ENCODE measurements around the gene RAN.
A peak's percentile ranks its signal among the peaks of the same experiment; 100 is the strongest.
"Not testable (repeated sequence)": the region's sequence is repeated elsewhere in the genome, so short reads cannot be mapped to it uniquely, and the experiment has no call there.

The RAN gene

DNA sequence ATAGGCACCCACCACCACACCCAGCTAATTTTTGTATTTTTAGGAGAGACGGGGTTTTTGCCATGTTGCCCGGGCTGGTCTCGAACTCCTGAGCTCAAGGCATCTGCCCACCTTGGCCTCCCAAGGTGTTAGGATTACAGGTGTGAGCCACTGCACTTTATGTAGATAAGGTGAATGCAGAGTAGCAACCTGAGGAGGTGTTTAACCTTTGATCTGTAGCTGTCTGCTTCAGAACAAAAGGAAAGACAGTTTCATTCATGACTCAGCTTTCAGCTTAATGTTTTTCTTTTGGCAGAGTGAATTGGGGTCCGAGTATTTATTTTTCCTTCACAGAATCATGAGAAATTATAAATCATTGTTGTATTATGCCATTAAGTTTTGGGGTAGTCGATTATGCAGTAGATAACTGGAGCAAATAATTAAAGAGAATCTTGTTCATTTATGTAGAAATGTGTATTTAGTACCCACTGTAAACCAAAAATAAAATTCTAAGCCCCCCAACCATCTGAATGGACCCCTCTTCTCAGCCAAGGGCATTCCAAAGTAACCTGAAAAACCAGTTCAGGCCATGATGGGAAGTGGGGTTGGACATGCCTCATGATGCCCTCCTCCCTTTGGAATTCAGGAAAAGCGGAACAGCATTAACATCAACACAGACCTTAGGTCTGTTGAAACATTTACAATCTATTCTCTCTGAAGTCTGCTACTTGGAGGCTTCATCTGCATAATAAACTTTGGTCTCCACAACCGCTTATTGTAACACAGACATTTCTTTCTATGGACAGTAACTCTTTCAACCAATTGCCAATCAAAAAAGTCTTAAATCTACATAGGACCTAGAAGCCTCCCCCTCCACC is 22.1 kb upstream of the RAN start:
- DNase-seq: no peak

- no peak for DNase-seq
These were observed 21.3 kb upstream of the RAN start for GRCh38 chr12:130850418-130851021.

DNA sequence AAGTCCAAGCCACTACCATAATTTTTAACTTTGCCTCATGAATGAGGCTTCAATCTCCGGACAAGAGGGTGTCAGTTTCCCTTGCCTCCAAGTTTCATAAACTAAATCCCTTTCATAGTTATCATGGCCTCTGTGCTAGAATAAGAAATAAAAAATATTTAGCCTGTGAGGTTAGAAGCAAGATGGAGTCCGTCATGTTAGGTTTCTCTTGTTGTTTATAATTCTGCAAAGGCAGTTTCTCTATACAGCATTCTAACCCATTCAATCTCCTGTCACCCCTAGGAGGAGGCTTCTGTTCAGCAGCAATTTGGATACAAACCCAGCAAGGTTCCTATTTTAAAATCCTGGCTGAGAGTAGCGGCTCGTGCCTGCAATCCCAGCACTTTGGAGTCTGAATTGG is 15.8 kb upstream of the RAN start:
- DNase-seq: no peak

DNA sequence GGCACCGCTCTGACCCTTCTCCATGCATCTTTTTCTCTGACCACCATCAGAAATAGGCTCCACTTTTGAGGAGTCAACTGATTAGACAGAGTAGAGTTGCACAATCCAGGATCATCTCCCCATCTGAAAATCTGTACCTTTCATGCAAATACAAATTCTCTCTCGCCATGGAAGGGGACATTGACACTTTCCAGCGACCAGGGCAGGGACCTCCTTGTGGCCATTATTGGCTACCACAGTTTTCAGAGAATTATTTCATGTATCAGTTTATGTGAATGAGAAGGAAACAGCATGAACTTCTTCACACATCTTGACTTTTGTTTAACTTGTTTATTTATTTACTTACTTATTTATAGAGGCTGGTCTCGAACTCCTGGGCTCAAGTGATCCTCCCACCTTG is 13.8 kb upstream of the RAN start:
- DNase-seq: no peak

DNA sequence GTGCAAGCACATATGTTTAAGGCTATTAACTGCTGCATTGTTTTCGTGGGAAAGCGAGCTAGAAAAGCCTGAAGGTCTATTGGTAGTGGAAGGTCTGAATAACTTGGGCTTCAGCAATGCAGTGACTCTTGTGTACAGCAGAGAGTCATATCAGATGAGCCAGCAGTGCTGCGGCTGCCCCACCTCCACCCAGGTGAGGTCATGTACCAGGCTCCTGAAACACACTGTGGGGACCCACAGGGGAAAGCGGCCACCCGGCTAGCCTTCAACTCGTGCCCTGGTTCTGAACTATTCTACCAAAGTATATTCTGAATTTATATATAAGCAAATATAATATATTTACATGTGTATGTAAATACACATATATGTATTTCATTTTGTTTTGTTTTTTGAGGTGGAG is 12.7 kb upstream of the RAN start:
- no peak for DNase-seq

DNA sequence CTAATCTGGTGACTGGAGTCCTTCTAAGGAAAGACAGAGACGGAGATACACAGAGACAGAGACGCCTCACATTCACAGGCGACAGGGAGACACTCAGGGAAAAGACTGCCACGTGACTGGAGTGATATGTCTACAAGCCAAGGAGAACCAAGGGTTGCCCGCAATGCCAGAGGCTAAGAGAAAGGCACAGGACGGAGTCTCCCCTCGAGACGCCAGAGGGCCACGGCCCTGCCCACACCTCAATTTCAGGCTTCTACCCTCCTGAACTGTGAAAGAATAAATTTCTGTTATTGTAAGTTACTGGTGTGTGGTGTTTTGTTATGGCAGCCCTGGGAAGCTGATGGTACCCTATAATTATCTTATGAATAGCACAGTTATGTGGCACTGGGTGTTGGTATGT is 11.6 kb upstream of the RAN start:
- no peak for DNase-seq

GRCh38 chr12:130862161-130862560 is 9.7 kb upstream of the RAN start:
- no peak for DNase-seq

GRCh38 chr12:130862771-130863170 is 9.1 kb upstream of the RAN start:
- not testable (repeated sequence) for DNase-seq

DNA sequence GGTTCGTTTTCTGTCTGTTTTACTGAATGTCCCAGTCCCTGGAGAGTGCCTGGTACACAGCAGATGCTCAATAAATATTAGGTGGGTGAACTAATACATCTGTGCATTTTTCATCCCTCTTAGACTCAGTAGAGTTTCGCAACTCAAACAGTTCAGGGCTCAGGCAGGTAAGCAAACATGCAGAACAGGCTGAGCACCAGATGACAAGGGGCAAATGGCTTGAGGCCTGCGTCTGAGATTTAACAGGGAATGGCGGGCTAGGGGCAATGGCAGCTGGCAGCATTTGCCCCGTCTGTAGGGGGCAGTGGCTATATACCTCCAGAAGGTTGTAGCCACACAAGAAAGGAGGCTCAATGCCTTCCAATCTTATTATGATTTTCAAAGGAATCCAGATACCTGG is 8.6 kb upstream of the RAN start:
- no peak for DNase-seq

GRCh38 chr12:130868412-130868811 is 3.5 kb upstream of the RAN start:
- no peak for DNase-seq

- DNase-seq: peak; percentile 47
These were observed 1.2 kb upstream of the RAN start for GRCh38 chr12:130870442-130871285.

GRCh38 chr12:130872179-130873096 is 572 bp downstream of the RAN start:
- no peak for DNase-seq

DNA sequence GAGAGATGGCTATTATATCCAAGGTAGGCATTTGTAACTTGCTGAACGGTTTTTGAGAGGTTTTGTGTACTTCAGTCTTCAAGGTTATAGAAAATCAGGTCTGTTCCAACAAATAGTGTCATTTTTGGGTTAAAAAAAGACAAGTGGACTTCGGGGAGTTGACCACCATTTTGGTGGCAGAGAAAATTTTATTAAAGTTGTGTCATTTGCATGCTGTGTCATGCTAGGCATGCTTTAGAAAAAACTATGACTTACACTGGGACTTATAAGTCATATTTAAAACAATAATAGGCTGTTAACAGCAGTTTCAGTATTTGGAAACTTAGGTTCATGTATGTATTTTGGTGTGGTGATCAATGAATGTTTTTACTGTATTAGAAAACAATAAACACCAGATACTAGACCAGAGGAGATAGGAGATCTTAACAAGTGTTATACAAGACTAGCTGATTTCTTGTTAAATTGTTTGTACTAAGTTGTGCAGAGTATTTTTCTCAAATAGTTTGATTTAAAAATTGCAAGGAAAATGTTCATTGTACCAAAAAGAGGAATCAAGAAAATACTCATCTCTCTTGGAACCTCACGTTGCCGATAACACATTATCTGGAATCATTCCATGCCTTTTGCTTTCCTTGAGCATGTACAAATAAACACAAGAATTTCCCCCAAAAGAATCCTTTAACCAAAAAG is 1.4 kb downstream of the RAN start:
- DNase-seq: no peak

DNA sequence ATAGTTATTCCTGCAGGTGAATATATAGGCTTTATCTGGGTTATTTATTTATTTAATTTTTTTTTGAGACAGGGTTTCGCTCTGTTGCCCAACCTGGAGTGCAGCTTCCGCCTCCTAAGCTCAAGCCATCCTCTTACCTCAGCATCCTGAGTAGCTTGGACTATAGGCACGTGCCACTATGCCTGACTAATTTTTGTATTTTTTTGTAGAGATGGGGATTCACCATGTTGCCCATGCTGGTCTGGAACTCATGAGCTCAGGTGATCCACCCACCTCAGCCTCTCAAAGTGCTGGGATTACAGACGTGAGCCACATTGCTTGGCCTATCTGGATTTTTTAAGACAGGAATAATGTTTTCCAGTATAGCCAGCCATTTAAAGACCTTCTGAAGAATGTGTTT is 2.0 kb downstream of the RAN start:
- DNase-seq: no peak

DNA sequence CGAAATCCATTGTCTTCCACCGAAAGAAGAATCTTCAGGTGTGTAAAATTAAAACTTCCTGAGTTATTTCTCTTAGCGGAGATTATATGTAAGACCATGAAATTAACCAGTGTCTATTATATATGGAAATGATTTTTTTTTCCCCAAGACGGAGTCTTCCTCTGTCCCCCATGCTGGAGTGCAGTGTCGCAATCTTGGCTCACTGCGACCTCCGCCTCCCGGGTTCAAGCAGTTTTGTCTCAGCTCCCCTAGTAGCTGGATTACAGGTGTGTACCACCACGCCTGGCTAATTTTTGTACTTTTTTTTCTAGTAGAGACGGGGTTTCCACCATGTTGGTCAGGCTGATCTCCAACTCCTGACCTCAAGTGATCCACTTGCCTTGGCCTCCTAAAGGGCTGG is 2.8 kb downstream of the RAN start:
- DNase-seq: no peak

- DNase-seq: no peak
These were observed 3.3 kb downstream of the RAN start for GRCh38 chr12:130875193-130875592.

DNA sequence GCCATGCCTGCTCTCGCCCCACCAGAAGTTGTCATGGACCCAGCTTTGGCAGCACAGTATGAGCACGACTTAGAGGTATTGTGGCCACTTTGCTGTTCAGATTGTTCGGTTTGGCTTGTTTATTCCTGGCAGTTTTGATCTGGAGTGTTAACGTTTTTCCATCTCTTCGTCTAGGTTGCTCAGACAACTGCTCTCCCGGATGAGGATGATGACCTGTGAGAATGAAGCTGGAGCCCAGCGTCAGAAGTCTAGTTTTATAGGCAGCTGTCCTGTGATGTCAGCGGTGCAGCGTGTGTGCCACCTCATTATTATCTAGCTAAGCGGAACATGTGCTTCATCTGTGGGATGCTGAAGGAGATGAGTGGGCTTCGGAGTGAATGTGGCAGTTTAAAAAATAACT is 3.8 kb downstream of the RAN start:
- not testable (repeated sequence) for DNase-seq

DNA sequence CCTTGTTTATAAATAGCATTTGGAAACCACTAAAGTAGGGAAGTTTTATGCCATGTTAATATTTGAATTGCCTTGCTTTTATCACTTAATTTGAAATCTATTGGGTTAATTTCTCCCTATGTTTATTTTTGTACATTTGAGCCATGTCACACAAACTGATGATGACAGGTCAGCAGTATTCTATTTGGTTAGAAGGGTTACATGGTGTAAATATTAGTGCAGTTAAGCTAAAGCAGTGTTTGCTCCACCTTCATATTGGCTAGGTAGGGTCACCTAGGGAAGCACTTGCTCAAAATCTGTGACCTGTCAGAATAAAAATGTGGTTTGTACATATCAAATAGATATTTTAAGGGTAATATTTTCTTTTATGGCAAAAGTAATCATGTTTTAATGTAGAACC is 4.4 kb downstream of the RAN start:
- no peak for DNase-seq

- no peak for DNase-seq
These were observed 4.9 kb downstream of the RAN start for GRCh38 chr12:130876758-130877157.

DNA sequence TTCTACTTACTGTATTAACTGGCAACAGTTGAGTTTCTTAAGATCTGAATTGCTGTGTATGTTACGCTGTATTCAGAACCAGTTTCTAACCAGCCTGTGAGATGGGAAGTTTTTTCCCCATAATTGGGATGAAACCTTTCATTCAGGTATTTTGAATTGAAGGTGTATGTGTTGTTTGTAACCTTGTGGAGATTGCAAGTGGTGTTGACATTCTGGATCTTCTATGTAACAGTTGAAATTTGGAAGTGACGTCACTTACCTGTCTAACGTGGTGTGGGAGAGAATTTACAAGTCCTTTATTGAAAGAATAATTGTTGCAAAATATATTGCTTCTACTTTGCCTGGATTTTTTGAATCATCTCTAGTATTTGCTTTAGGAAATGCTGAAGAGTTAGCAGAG is 5.5 kb downstream of the RAN start:
- no peak for DNase-seq

GRCh38 chr12:130878193-130879185 is 6.6 kb downstream of the RAN start:
- DNase-seq: no peak
